Memory B cell (primary cell): ENCODE data around the gene ADRB2.
"Not testable (repeated sequence)": the region's sequence is repeated elsewhere in the genome, so short reads cannot be mapped to it uniquely, and the experiment has no call there.

Source experiments
- ATAC-seq: fragments of 150-1000 bp; cut with Tn5 transposase; 2 replicates; pipeline ENCODE4 v1.10.0; 2021; ENCODE audit warnings: low read depth, mild to moderate bottlenecking, moderate library complexity
- DNase-seq, 2 donors: peaks; one replicate each; pipeline ENCODE4 v3.0.0; 2022; ENCODE audit warnings: low spot score in 2 of 2
- H3K27ac Mint-ChIP-seq: one replicate; pipeline ENCODE4 v1.8.0; 2022; ENCODE audit warnings: mild to moderate bottlenecking, moderate library complexity, mixed read lengths
- H3K27me3 Mint-ChIP-seq: one replicate; pipeline ENCODE4 v1.8.0; 2022; ENCODE audit warnings: mixed read lengths
- H3K36me3 Mint-ChIP-seq: one replicate; pipeline ENCODE4 v1.8.0; 2022; ENCODE audit warnings: mild to moderate bottlenecking, mixed read lengths
- H3K4me1 Mint-ChIP-seq: one replicate; pipeline ENCODE4 v1.8.0; 2022; ENCODE audit warnings: mixed read lengths
- H3K4me3 Mint-ChIP-seq: one replicate; pipeline ENCODE4 v1.8.0; 2022; ENCODE audit warnings: mild to moderate bottlenecking, moderate library complexity, mixed read lengths
- H3K9me3 Mint-ChIP-seq: one replicate; pipeline ENCODE4 v1.8.0; 2022; ENCODE audit warnings: mixed read lengths

Gene ADRB2

DNA sequence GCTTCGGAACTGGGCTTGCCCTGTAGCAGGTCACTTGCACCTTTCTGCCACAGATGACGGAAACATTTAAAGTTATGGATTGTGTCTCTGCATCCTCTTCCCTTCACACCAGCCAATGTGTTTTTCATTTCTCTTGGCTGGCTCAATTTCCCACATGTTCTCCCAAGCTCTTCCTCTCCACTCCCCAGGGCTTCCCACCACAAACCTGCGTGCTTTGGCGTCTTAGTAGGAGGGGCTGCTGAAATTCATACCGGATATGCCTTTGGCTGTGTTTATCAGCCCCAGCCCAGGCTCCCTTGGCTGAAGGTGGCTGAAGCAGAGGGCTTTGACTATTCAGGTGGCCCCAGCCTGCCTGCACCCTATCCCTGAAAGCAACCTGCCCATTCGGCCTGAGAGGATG lies 32.1 kb downstream of the ADRB2 start:
- ATAC-seq (no peak), DNase-seq (no peak)
- Mint-ChIP-seq H3K4me1 (no peaks in the 10 kb centered on the region), H3K27ac (no peak overlapping the region), H3K36me3 (peaks cover 15% of the 10 kb centered on the region), H3K27me3 (no peaks in the 10 kb centered on the region), H3K4me3 (no peak overlapping the region), H3K9me3 (no peaks in the 10 kb centered on the region)

DNA sequence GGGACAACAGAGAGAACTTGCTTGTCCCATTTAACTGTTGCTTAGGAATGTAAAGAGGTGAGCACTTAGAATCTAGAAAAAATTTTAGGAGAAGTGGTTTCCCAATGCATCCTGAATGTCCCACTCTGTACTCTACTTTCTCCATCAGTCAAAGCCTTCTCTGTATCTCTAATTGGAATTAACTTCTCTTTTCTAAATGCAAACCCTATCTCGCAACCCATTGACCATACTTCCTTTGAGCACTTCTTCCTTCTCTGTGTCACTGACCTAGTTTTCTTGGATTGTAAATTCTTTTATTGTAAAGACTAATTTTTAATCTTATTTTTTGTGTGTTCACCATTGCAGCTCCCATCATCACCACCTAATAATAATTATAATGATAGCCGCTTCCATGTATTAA lies 33.3 kb downstream of the ADRB2 start:
- peaks cover 16% of the 10 kb centered on the region for H3K36me3 Mint-ChIP-seq
- no peaks in the 10 kb centered on the region for H3K9me3 Mint-ChIP-seq

GRCh38 chr5:148860599-148860998 lies 34.2 kb downstream of the ADRB2 start:
- ATAC-seq (no peak), DNase-seq (no peak)
- Mint-ChIP-seq H3K27me3 (no peaks in the 10 kb centered on the region), H3K4me3 (no peak overlapping the region), H3K4me1 (no peaks in the 10 kb centered on the region), H3K27ac (no peak overlapping the region), H3K36me3 (peaks cover 16% of the 10 kb centered on the region), H3K9me3 (no peaks in the 10 kb centered on the region)

More for the DNA sequence above, 33.3 kb downstream of the ADRB2 start:
- Mint-ChIP-seq H3K4me3 (no peak overlapping the region), H3K4me1 (no peaks in the 10 kb centered on the region), H3K27ac (no peak overlapping the region), H3K27me3 (no peaks in the 10 kb centered on the region)
- ATAC-seq (no peak), DNase-seq (no peak)

- no peaks in the 10 kb centered on the region for H3K9me3 Mint-ChIP-seq
- no peaks in the 10 kb centered on the region for H3K4me1 Mint-ChIP-seq
- H3K36me3 Mint-ChIP-seq = peaks cover 16% of the 10 kb centered on the region
- no peak overlapping the region for H3K4me3 Mint-ChIP-seq
- no peak for ATAC-seq
- no peaks in the 10 kb centered on the region for H3K27me3 Mint-ChIP-seq
- no peak for DNase-seq
- H3K27ac Mint-ChIP-seq = no peak overlapping the region
These were observed 34.7 kb downstream of the ADRB2 start for GRCh38 chr5:148861088-148861487.

GRCh38 chr5:148861696-148862095 lies 35.3 kb downstream of the ADRB2 start:
- Mint-ChIP-seq H3K9me3 (no peaks in the 10 kb centered on the region), H3K36me3 (peaks cover 10% of the 10 kb centered on the region), H3K27ac (no peak overlapping the region), H3K27me3 (no peaks in the 10 kb centered on the region), H3K4me3 (no peak overlapping the region), H3K4me1 (no peaks in the 10 kb centered on the region)
- no peak for DNase-seq
- no peak for ATAC-seq

DNA sequence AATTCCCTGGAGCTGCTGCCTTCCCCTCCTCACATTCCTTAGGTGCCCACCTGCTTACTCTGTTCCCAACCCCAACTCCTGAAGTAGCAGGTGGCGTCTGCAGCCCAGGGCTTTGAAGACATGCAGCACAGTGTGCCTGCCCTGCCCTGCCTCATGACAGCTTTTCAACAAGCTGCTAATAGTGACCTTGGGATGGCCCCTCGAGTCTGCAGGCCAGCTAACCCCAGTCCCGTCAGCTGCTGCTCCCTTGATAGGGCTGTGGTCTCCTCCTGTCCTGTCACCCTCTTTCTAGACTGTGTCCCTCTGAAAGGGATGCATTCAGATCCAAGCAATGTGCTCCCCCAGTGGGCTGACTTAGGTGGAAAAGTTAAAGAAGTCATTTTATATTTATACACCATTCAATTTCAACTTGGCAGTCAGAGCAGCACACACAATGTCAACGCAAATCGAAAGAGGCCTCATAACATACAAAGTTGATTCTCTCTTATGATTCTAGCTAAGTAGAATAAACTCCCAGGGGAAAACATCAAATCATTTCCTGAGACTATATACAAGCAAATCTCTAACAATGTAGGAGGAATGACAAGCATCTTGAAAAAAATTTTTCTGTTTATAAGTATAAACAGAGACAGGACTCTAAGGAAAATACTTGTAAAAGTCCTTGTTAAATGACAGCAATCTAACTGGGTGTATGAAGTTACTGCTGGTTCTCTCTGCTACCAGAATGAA lies 37.9 kb downstream of the ADRB2 start:
- Mint-ChIP-seq H3K27ac (no peak overlapping the region), H3K4me3 (no peak overlapping the region), H3K4me1 (no peaks in the 10 kb centered on the region), H3K9me3 (no peaks in the 10 kb centered on the region), H3K27me3 (no peaks in the 10 kb centered on the region), H3K36me3 (peaks cover 10% of the 10 kb centered on the region)
- DNase-seq (no peak), ATAC-seq (no peak)

DNA sequence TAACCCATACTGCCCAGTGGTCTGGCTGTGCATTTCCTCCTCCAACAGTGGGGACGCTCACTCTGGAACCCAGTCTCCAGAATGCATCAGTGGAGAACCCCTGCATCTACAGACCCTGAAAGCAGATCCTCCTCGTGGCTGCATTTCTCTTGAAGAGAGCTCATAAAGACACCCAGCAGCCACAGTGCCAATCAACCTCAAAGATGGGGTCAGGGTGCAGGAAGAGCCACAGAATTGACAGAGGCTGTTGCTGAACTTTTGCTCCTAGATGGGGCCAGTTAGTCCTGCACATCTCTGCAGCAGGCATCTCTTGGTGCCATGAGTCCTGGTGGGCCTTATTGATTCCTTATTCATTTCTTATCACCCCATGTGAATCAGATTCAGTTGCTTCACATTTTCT lies 39.6 kb downstream of the ADRB2 start:
- no peak overlapping the region for H3K4me3 Mint-ChIP-seq
- H3K9me3 Mint-ChIP-seq = no peaks in the 10 kb centered on the region
- H3K4me1 Mint-ChIP-seq = no peaks in the 10 kb centered on the region
- H3K36me3 Mint-ChIP-seq = peaks cover 9% of the 10 kb centered on the region
- ATAC-seq (no peak), DNase-seq (no peak)
- H3K27me3 Mint-ChIP-seq = no peaks in the 10 kb centered on the region
- no peak overlapping the region for H3K27ac Mint-ChIP-seq

GRCh38 chr5:148873120-148873519 lies 46.7 kb downstream of the ADRB2 start:
- no peaks in the 10 kb centered on the region for H3K27me3 Mint-ChIP-seq
- H3K27ac Mint-ChIP-seq = no peak overlapping the region

GRCh38 chr5:148873690-148874485 lies 47.5 kb downstream of the ADRB2 start:
- Mint-ChIP-seq H3K9me3 (no peaks in the 10 kb centered on the region), H3K4me3 (no peak overlapping the region), H3K27me3 (no peaks in the 10 kb centered on the region), H3K36me3 (no peaks in the 10 kb centered on the region), H3K27ac (no peak overlapping the region), H3K4me1 (no peaks in the 10 kb centered on the region)
- ATAC-seq = no peak
- DNase-seq = no peak

More at GRCh38 chr5:148873120-148873519, 46.7 kb downstream of the ADRB2 start:
- no peak for DNase-seq
- Mint-ChIP-seq H3K4me3 (no peak overlapping the region), H3K9me3 (no peaks in the 10 kb centered on the region), H3K36me3 (no peaks in the 10 kb centered on the region), H3K4me1 (no peaks in the 10 kb centered on the region)
- no peak for ATAC-seq

- no peaks in the 10 kb centered on the region for H3K27me3 Mint-ChIP-seq
- H3K9me3 Mint-ChIP-seq = no peaks in the 10 kb centered on the region
- ATAC-seq (no peak), DNase-seq (no peak)
- H3K27ac Mint-ChIP-seq = no peak overlapping the region
- peaks cover under 1% of the 10 kb centered on the region for H3K4me1 Mint-ChIP-seq
- no peaks in the 10 kb centered on the region for H3K36me3 Mint-ChIP-seq
- no peak overlapping the region for H3K4me3 Mint-ChIP-seq
These were observed 48.9 kb downstream of the ADRB2 start for GRCh38 chr5:148875205-148875875.

- not testable (repeated sequence) for H3K36me3 Mint-ChIP-seq, DNase-seq, H3K9me3 Mint-ChIP-seq, H3K27ac Mint-ChIP-seq, H3K27me3 Mint-ChIP-seq, ATAC-seq, H3K4me3 Mint-ChIP-seq, H3K4me1 Mint-ChIP-seq
These were observed 51.0 kb downstream of the ADRB2 start for GRCh38 chr5:148877436-148877835.
